ENCODE measurements around the gene MOB4.
"Not testable (repeated sequence)": the region's sequence is repeated elsewhere in the genome, so short reads cannot be mapped to it uniquely, and the experiment has no call there.

DNA sequence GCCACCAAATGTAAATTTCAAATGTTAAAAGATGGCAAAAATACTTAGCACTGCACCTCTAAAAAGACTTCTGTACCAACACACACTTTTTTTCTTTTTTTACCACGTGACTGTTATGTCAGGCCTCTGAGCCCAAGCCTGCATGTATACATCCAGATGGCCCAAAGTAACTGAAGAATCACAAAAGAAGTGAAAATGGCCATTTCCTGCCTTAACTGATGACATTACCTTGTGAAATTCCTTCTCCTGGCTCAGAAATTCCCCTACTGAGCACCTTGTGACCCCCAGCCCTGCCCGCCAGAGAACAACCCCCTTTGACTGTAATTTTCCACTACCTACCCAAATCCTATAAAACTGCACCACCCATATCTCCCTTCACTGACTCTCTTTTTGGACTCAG is 62.4 kb downstream of the MOB4 start:
- TF ChIP-seq CTCF, POLR2A (IDR thresholded peaks at IDR 0.05): not testable (repeated sequence)

Measured in esophagus squamous epithelium (tissue), 4 donors.